IPS-11a (cell line): Measurements from ENCODE around the gene RNF126.

Experiments used
- H3K4me3 ChIP-seq: one replicate; pipeline ENCODE4 v1.5.1; 2013; ENCODE audit warnings: low read depth, low read length, control low read depth

Gene RNF126

GRCh38 chr19:664913-665443 lies 2.0 kb upstream of the RNF126 start:
- no peak overlapping the region for H3K4me3 ChIP-seq

- H3K4me3 ChIP-seq = peak overlapping the region; percentile 18
Measured at GRCh38 chr19:663682-664117, 686 bp upstream of the RNF126 start.

- peak overlapping the region; percentile 83 for H3K4me3 ChIP-seq
Measured at GRCh38 chr19:662207-662961, 630 bp downstream of the RNF126 start.

GRCh38 chr19:661427-662196 lies 1.4 kb downstream of the RNF126 start:
- H3K4me3 ChIP-seq = peak overlapping the region; percentile 83

- no peak overlapping the region for H3K4me3 ChIP-seq
Measured at GRCh38 chr19:660793-661426, 2.1 kb downstream of the RNF126 start.

- no peak overlapping the region for H3K4me3 ChIP-seq
Measured at GRCh38 chr19:658916-659839, 3.8 kb downstream of the RNF126 start.

- no peak overlapping the region for H3K4me3 ChIP-seq
Measured at GRCh38 chr19:658059-658839, 4.8 kb downstream of the RNF126 start.

- H3K4me3 ChIP-seq = no peak overlapping the region
Measured at GRCh38 chr19:657611-658010, 5.4 kb downstream of the RNF126 start.

GRCh38 chr19:656751-657559 lies 6.1 kb downstream of the RNF126 start:
- H3K4me3 ChIP-seq = no peak overlapping the region

- no peak overlapping the region for H3K4me3 ChIP-seq
Measured at GRCh38 chr19:655691-656090, 7.3 kb downstream of the RNF126 start.

GRCh38 chr19:653425-653824 lies 9.6 kb downstream of the RNF126 start:
- H3K4me3 ChIP-seq = no peak overlapping the region

- no peak overlapping the region for H3K4me3 ChIP-seq
Measured at GRCh38 chr19:652467-653389, 10.3 kb downstream of the RNF126 start.

GRCh38 chr19:651991-652390 lies 11.0 kb downstream of the RNF126 start:
- no peak overlapping the region for H3K4me3 ChIP-seq

- H3K4me3 ChIP-seq = no peak overlapping the region
Measured at GRCh38 chr19:651114-651818, 11.7 kb downstream of the RNF126 start.

- no peak overlapping the region for H3K4me3 ChIP-seq
Measured at GRCh38 chr19:650121-650520, 12.9 kb downstream of the RNF126 start.

- H3K4me3 ChIP-seq = no peak overlapping the region
Measured at GRCh38 chr19:648904-649801, 13.9 kb downstream of the RNF126 start.
